ENCODE measurements around the gene ZNF316. TPM values are rescaled to one million over a fixed set of nuclear protein-coding genes. Genes with fewer than 3 reads are reported as not detected.

Gene ZNF316
- total RNA-seq, 2 donors from 2014 or later, result 54.4 to 64.6 TPM

DNA sequence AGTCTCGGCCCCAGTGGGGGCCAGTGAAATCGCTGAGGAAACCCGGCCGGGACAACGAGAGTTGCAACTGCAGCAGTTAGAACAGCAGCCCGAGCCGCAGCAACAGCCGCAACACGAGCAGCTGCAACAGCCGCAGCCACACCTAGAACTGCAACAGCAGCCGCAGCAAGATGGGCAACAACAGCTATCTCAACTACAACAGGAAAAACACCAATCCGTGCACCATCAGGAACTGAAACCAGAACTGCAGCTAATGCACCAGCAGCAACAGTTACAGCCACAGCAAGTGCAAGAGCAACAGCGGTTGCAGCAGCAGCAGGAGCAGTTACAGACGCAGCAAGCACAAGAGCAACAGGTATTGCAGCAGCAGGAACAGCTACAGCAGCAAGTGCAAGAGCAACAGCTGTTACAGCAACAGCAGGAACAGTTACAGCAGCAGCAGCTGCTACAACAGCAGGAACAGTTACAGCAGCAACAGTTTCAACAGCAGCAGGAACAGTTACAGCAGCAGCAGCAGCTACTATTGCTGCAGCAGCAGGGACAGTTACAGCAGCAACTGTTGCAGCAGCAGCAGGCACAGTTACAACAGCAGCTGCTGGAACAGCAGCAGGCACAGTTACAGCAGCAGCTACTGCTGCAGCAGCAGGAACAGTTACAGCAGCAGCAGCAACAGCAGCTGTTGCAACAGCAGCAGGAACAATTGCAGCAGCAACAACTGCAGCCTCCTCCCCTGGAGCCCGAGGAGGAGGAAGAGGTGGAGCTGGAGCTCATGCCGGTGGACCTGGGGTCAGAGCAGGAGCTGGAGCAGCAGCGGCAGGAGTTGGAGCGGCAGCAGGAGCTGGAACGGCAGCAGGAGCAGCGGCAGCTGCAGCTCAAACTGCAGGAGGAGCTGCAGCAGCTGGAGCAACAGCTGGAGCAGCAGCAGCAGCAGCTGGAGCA, 15.7 kb upstream of the ZNF316 start:
- ATAC-seq (ENCODE audit: insufficient number of reproducible peaks, low FRiP score, low read depth) (no peak), DNase-seq (ENCODE audit: low spot score) (no peak)
- Histone ChIP-seq H3K27ac (no peak overlapping the region), H3K9me3 (no peaks in the 10 kb centered on the region), H3K27me3 (replicated peaks; ENCODE audit: insufficient read depth) (no peaks in the 10 kb centered on the region), H3K4me1 (ENCODE audit: control insufficient read depth in 1 of 2, low read depth in 2 of 2) (peaks cover 0 to 9% of the 10 kb centered on the region in 2 donors), H3K36me3 (peaks cover 14% of the 10 kb centered on the region), H3K4me3 (no peak overlapping the region)
- TF ChIP-seq, protein P1, sequence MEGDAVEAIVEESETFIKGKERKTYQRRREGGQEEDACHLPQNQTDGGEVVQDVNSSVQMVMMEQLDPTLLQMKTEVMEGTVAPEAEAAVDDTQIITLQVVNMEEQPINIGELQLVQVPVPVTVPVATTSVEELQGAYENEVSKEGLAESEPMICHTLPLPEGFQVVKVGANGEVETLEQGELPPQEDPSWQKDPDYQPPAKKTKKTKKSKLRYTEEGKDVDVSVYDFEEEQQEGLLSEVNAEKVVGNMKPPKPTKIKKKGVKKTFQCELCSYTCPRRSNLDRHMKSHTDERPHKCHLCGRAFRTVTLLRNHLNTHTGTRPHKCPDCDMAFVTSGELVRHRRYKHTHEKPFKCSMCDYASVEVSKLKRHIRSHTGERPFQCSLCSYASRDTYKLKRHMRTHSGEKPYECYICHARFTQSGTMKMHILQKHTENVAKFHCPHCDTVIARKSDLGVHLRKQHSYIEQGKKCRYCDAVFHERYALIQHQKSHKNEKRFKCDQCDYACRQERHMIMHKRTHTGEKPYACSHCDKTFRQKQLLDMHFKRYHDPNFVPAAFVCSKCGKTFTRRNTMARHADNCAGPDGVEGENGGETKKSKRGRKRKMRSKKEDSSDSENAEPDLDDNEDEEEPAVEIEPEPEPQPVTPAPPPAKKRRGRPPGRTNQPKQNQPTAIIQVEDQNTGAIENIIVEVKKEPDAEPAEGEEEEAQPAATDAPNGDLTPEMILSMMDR (IDR thresholded peaks at IDR 0.05), result no peak

- Histone ChIP-seq H3K27ac (no peak overlapping the region), H3K36me3 (peaks cover 14% of the 10 kb centered on the region)
Measured at GRCh38 chr7:6622134-6622710, 14.9 kb upstream of the ZNF316 start.

DNA sequence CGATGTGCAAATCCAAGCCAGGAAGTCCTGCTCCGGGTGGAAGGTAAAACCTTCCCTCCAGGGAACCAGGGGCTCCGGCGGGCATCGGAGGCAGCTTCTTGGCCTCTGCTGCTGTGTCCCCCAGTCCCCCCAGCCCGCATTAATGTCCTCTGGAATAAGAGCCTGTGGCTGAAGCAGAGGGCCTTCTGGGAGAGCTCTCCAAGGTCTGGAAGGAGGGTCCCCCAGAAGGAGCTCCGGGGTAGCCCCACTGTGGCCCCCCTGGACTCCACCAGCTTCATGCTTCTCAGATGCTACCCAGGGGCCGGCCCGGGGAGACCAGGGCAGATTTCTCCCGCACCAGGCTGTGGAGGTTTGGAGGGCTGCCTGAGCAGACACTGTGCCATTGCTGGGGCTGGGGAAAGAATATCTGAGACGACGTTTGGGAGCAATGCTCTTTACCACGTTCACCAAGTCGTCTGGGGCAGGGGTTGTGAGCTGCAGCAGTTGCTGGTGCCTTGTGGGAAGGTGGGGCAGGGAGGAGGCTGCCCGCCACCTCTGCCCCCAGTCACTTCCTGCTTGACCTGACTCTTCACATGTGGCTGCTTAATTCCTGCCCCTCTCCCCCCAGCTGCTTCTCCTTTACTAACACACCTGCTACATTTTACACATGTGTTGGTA, 13.4 kb upstream of the ZNF316 start:
- no peaks in the 10 kb centered on the region for H3K9me3 ChIP-seq
- H3K4me1 ChIP-seq (ENCODE audit: control insufficient read depth in 1 of 2, low read depth in 2 of 2), result no peaks in the 10 kb centered on the region
- TF ChIP-seq, protein P1 (IDR thresholded peaks at IDR 0.05), result no peak
- DNase-seq (ENCODE audit: low spot score), result no peak
- H3K27ac ChIP-seq, result no peak overlapping the region
- peaks cover 14% of the 10 kb centered on the region for H3K36me3 ChIP-seq
- ATAC-seq (ENCODE audit: insufficient number of reproducible peaks, low FRiP score, low read depth), result no peak
- no peak overlapping the region for H3K4me3 ChIP-seq
- no peaks in the 10 kb centered on the region for H3K27me3 ChIP-seq (replicated peaks; ENCODE audit: insufficient read depth)

More at GRCh38 chr7:6622134-6622710, 14.9 kb upstream of the ZNF316 start:
- no peaks in the 10 kb centered on the region for H3K9me3 ChIP-seq
- H3K27me3 ChIP-seq (replicated peaks; ENCODE audit: insufficient read depth), result no peaks in the 10 kb centered on the region
- no peak for DNase-seq (ENCODE audit: low spot score)
- H3K4me1 ChIP-seq (ENCODE audit: control insufficient read depth in 1 of 2, low read depth in 2 of 2), result peaks cover 0 to 1% of the 10 kb centered on the region in 2 donors
- ATAC-seq (ENCODE audit: insufficient number of reproducible peaks, low FRiP score, low read depth), result no peak
- no peak overlapping the region for H3K4me3 ChIP-seq
- TF ChIP-seq, protein P1 (IDR thresholded peaks at IDR 0.05), result no peak

GRCh38 chr7:6624246-6624611, 12.9 kb upstream of the ZNF316 start:
- no peaks in the 10 kb centered on the region for H3K4me1 ChIP-seq (ENCODE audit: control insufficient read depth in 1 of 2, low read depth in 2 of 2)
- TF ChIP-seq, protein P1 (IDR thresholded peaks at IDR 0.05), result no peak
- ATAC-seq (ENCODE audit: insufficient number of reproducible peaks, low FRiP score, low read depth) (no peak), DNase-seq (ENCODE audit: low spot score) (no peak)
- no peaks in the 10 kb centered on the region for H3K27me3 ChIP-seq (replicated peaks; ENCODE audit: insufficient read depth)
- no peak overlapping the region for H3K27ac ChIP-seq
- peaks cover 14% of the 10 kb centered on the region for H3K36me3 ChIP-seq
- no peaks in the 10 kb centered on the region for H3K9me3 ChIP-seq
- H3K4me3 ChIP-seq, result no peak overlapping the region

DNA sequence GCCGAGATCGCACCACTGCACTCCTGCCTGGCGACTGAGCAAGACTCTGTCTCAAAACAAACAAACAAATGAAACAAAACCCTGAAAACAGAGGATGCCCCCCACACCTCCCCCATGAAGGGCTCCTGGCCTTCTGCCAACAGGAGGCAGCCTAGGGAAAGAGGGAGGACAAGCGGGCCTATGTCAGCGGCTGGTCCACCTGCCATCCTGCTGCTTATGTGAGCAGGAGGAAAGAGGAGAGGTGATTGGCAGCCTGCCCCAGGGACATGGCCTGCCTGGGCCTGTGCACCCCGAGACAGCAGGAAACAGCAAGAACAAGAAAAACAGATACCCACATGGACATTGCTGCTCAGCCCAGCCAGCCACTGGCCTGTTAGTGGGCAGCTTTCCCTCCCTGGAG, 9.1 kb upstream of the ZNF316 start:
- Histone ChIP-seq H3K27me3 (replicated peaks; ENCODE audit: insufficient read depth) (no peaks in the 10 kb centered on the region), H3K4me1 (ENCODE audit: control insufficient read depth in 1 of 2, low read depth in 2 of 2) (no peaks in the 10 kb centered on the region), H3K36me3 (peaks cover 5% of the 10 kb centered on the region), H3K27ac (no peak overlapping the region), H3K9me3 (no peaks in the 10 kb centered on the region), H3K4me3 (no peak overlapping the region)
- TF ChIP-seq, protein P1 (IDR thresholded peaks at IDR 0.05), result no peak
- no peak for ATAC-seq (ENCODE audit: insufficient number of reproducible peaks, low FRiP score, low read depth)
- no peak for DNase-seq (ENCODE audit: low spot score)

Measured in thoracic aorta (tissue), 2 donors.